Measurements from ENCODE around the gene ZNF581.

DNA sequence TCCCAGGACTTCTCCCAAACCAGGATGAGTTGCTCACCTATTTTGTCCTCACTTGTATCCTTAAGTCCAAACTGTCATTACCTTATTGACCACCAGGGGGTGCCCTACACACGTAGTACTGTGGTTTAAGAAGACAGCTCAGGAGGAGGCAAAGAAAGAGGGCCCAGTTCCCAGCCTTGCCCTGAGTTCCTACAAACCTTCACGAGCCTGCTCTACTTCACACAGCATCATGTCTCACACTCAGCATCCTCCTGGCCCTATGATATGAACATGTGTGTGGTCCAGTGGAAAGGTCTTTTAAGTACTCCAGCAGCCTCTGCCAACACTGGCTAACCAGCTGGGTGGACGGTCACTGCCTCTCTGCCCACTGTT lies 11.0 kb upstream of the ZNF581 start:
- TF ChIP-seq POLR2A (IDR thresholded peaks at IDR 0.05), result no peak
- TF ChIP-seq, protein P1, sequence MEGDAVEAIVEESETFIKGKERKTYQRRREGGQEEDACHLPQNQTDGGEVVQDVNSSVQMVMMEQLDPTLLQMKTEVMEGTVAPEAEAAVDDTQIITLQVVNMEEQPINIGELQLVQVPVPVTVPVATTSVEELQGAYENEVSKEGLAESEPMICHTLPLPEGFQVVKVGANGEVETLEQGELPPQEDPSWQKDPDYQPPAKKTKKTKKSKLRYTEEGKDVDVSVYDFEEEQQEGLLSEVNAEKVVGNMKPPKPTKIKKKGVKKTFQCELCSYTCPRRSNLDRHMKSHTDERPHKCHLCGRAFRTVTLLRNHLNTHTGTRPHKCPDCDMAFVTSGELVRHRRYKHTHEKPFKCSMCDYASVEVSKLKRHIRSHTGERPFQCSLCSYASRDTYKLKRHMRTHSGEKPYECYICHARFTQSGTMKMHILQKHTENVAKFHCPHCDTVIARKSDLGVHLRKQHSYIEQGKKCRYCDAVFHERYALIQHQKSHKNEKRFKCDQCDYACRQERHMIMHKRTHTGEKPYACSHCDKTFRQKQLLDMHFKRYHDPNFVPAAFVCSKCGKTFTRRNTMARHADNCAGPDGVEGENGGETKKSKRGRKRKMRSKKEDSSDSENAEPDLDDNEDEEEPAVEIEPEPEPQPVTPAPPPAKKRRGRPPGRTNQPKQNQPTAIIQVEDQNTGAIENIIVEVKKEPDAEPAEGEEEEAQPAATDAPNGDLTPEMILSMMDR (IDR thresholded peaks at IDR 0.05), result peak; percentile 80 to 90
- TF ChIP-seq POLR2AphosphoS5 (IDR thresholded peaks at IDR 0.05), result no peak

Measured in suprapubic skin (tissue), 4 donors.